Epithelial cell of prostate (primary cell): ENCODE results near the gene RAP1GAP2.

ENCODE experiments used
- DNase-seq: peaks from one replicate; pipeline ENCODE4 v3.0.0-alpha.2; 2011; ENCODE audit warnings: low read depth, low spot score
- H3K27ac ChIP-seq: fragments of 450-650 bp; 2 replicates; pipeline ENCODE4 v1.5.1; 2017; ENCODE audit warnings: mild to moderate bottlenecking

Gene RAP1GAP2

DNA sequence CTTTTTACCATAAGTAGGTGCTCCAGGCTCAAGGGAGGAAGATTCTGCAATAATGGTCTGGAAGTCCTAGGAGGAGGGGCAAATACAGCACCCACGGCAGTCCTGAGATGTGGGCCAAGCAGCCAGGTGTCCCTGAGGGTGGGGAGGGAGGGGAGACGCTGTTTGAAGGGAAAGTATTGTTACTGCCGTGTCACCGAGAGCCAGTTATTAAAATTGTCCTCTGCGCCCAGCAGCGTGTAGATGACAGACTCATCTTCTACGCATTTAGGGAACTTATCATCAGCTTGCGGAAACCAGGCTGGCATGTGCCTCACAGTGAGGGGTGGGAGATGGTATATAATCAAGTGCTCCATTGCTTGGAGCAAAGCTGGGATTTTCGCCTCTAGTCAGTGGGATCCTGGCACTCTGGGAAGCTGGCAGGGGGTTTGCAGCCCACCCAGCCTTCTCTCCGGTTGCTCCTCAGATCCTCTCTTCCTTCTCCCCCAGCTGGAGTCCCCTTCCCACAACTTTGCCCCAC, 162.5 kb downstream of the RAP1GAP2 start:
- DNase-seq = no peak
- H3K27ac ChIP-seq = peak overlapping the region; percentile 91

DNA sequence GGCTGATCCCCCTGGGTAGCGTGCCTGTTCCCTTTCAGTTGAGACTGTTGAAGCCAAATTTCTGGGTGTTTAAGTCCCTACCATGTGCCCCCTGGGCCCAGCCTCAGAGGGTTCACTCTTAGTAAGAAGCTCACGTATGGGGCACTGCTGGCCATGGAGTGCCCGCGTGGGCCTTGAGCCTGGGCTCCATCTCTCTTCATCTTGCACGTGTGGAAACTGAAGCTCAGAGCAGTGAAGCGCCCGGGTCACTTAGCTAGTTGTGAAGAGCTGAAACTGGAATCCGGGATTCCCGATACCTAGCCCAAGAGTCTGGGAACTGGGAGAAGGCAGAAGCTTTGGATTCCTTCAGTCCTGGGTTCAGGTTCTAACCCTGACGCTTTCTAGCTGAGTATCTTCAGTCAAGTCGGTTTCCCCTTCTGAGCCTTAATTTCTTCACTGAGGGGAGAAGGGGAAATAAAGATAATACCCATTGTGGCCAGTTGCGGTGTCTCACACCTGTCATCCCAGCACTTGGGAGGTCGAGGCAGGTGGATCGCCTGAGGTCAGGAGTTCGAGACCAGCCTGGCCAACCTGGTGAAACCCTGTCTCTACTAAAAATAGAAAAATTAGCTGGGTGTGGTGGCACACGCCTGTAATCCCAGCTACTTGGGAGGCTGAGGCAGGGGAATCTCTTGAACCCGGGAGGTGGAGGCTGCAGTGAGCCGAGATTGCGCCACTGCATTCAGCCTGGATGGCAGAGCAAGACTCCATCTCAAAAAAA, 163.3 kb downstream of the RAP1GAP2 start:
- peak overlapping the region; percentile 91 for H3K27ac ChIP-seq
- DNase-seq = no peak

DNA sequence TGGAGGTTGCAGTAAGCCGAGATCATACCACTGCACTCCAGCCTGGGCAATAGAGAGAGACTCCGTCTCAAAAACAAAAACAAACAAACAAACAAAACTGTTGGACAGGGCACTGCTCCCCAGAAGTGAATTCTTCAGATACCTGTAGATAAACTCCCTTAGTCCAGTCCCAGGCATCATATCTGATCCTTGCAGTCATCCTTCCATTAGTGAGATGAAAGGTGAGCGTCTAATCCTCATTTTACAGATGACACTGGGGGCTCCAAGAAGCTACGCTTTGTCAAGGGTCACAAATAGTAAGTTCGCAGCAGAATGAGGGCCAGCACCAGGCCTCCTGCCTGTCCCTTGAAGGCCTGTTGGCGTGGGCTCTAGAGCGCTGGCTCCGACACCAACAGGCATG, 165.2 kb downstream of the RAP1GAP2 start:
- DNase-seq = no peak
- peak overlapping the region; percentile 91 for H3K27ac ChIP-seq

DNA sequence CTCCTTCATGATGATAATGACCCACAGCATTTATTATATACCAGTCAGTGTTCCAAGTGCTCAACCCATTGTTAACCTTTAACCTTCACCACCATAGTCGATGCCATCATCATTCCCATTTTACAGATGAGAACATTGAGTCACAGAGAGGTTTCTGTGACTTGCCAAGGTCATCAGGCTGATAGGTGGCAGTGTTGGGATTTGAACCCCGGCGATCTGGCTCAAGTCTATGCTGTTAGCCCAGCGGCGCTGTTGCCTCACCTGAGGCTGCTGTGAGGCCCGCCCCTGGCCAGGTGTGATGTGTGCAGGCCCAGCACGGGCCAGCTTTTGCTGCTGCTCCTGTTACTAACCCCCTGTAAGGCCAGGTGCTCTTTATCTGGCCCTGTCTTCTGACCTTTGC, 166.0 kb downstream of the RAP1GAP2 start:
- no peak for DNase-seq
- H3K27ac ChIP-seq = no peak overlapping the region

DNA sequence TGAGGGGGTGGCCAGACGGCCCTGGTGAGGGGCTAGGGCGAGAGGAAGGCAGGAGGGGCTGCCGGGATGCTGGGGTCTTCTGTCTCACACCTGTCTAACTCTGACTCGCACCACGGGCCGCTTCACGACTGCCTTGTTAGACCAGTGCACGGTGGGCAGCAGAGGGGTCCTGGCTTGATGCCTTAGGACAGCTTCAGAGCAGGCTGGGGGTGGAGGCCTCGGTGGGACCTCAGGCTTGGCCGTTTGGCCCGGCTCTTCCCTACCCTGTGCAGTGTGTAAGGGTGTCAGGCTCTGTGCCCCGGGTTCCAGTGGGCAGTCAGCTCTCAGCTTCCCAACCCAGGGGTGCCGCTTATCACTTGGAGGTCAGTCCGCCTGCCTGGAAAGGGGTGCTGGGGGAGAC, 166.5 kb downstream of the RAP1GAP2 start:
- H3K27ac ChIP-seq = no peak overlapping the region
- no peak for DNase-seq

DNA sequence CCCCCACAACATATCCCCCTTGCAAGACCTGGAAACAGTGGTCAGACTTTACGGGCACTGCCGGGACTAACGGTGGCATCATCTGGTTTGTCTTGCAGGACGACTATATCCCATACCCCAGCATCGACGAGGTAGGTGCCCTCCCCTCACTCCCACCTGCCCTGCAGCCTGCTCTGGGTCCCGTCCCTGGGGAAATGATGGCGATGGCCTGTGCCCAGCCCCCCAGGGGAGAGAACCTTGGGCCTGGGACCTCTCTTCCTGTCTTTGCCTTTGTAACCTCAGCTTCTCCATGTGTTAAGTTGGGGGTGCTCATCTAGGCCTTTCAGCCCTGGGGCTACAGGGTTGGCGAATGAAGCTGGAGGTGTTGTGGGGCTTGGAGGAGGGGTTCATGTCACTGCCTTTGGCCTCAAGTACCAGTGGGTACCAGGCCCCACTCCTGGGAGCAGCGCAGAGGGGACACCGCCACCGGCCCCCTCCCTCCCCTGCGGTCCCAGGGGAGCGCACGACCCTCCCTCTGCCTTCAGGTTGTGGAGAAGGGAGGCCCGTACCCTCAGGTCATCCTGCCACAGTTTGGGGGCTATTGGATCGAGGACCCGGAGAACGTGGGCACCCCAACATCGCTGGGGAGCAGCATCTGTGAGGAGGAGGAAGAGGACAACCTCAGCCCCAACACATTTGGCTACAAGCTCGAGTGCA, 167.2 kb downstream of the RAP1GAP2 start:
- no peak for DNase-seq
- no peak overlapping the region for H3K27ac ChIP-seq

DNA sequence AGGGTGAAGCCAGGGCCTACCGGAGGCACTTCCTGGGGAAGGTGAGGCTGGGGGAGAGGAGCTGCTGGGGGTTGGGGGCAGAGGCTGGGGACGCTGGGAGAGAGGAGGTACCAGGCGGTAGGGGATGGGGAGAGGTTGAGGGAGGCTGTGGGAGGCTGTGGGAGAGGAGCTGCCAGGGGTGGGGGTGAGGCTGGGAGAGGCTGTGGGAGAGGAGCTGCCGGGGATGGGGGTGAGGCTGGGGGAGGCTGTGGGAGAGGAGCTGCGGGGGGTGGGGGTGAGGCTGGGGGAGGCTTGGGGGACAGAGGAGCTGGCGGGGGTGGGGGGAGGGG, 167.8 kb downstream of the RAP1GAP2 start:
- no peak for DNase-seq
- no peak overlapping the region for H3K27ac ChIP-seq

DNA sequence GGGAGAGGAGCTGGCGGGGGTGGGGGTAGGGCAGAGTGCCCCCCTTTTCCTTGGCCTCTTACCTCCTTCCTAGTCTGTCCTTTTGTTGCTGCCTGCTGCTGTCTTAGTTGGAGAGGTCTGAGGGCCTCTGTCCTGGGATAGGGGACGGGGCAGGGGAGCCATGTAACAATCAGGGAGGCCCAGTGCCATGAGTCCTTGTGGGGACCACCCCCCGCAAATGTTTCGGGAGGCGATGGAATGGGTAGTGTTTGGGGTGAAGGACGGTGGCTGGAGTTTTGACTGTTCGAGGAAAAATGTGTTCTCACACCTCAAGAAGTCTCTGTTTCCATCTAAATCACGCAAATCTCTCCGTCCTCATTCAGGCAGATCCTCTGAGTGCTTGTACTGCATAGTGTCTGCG, 168.1 kb downstream of the RAP1GAP2 start:
- no peak overlapping the region for H3K27ac ChIP-seq
- DNase-seq = no peak

DNA sequence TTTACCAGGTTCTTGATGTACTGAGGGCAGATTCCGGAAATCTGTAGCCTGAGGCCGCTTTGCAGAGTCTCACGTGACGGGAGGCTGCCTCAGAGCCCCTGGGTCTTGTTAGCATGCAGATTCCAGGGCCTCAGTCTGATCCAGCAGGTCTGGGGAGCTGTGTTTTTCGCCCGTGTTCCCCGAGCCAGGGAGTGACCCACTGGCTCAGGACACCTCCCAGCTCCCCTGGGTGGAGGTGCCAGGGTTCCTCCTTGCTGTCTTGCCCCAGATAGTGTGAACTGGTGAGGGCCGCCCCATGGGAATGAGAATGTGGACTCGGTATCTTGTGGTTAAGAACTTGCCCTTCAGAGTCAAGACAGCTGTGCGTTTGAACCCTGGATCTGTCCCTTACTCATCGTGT, 168.6 kb downstream of the RAP1GAP2 start:
- no peak for DNase-seq
- peak overlapping the region; percentile 72 for H3K27ac ChIP-seq

DNA sequence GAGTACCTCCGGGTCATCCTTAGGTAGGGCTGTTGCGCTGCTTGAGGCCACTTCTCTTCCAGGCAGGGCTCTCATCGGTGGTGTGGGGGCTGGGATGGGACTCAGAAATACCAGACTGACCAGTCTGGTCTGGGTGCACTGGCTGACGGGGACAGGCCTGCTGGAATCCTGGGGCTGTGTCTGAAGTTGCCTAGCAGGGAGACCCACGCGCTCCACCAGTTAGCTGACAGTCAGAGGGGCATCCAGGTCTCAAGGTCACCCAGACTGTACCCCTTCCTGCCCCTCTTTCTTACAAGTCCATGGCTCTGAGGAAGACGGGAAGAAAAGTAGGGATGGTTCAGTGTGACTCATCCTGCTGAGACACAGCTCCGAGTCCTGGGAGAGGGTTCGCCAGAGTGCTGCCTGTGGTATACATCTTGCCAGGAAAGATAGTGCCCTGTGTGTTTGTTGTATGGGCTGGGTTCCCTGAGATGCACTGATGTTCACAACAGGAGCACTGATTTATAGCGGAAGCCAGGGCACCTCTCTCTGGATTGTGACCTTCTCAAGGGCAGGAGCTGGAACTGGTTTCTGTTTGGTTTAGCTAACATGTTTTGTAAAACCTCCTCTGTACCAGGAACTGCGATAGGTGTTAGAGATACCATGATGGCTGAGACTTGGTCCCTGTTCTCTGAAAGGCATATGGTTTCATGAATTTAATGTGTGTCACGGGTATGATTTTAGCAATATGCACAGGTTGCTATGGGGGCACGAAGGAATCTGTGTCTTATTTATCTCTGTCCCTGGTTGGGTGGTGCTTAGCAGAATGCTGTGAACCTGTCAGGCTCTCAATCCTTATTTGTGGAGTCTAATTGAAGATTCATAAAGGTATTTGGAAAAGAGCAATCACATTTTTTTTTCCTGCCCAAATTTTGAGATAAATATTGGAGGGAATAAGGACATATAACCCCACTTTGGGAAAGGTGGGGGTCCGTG, 169.7 kb downstream of the RAP1GAP2 start:
- H3K27ac ChIP-seq = peak overlapping the region; percentile 72
- DNase-seq = no peak

DNA sequence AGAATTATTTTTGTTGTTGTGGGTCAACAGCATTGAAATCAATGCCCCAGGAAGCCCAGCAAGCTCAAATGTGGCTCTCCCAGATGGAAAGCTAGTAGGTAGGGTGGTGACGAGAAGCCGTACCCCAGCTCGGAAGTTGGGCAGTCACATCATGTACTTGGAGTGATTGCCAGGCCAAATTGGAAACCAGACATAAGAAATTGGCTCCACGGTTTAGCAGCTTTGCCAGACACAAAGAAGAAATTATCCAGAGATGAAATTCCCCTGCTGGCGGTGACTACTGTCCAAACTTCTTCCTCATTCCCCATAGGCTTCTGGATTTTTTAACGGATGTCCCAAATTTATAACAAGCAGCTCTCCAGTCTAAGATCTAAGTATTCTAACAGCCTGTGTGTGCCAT, 171.3 kb downstream of the RAP1GAP2 start:
- no peak for DNase-seq
- H3K27ac ChIP-seq = no peak overlapping the region

DNA sequence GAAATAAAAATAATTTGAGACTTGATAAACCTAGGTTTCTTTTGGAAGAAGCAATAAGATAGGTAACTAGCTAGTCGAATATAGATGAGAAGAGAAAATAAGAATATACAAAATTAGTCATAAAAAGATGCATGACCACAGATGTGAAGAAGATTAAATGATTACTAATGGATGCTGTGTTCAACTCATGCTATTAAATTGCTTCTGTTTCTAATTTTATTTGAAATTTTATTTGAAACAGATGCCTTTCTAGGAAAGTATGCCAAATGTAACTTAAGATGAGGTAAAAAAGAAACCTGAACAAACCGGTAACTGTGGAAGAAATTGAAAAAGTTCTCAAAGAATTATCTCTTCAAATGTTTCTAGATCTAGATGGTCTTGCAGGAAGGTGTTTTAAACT, 175.6 kb downstream of the RAP1GAP2 start:
- no peak for DNase-seq

DNA sequence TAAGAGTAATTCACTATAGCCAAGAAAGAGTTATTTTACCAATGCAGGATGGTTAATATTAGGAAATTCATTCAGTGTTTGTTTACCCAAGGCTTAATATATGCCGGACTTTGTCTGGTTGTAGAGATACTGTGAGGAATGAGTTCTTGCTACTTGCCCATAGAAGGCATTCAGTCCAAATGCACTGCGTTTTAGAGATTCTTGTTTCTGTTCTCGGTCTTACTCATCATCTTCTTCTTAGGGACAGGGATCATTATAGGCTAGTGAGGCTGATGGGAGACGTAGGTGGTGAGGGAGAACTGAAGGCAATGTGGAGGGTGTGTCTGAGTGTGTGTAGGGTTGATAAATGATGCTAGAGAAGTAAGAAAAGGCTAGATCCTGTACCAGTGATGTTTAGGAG, 176.5 kb downstream of the RAP1GAP2 start:
- no peak for DNase-seq
- H3K27ac ChIP-seq = no peak overlapping the region

More for the DNA sequence above, 175.6 kb downstream of the RAP1GAP2 start:
- no peak overlapping the region for H3K27ac ChIP-seq

DNA sequence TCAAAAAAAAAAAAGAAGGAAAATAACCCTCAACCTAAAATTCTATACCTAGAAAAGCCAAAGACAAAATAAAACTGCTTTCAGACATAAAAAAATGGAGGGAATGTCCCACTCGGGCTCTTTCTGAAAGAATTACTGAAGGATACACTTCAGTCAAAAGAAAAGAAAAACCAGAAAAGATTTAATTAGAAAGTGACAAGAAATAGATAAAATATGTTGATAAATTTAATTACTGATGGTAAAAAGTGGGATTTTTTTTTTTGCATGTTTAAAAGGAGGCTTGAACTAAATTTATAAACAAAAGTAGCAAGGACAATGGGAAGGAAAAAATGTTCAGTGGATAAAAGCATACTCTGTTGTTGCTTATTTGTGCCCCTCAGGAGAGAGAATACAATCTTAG, 178.1 kb downstream of the RAP1GAP2 start:
- H3K27ac ChIP-seq = no peak overlapping the region
- no peak for DNase-seq

DNA sequence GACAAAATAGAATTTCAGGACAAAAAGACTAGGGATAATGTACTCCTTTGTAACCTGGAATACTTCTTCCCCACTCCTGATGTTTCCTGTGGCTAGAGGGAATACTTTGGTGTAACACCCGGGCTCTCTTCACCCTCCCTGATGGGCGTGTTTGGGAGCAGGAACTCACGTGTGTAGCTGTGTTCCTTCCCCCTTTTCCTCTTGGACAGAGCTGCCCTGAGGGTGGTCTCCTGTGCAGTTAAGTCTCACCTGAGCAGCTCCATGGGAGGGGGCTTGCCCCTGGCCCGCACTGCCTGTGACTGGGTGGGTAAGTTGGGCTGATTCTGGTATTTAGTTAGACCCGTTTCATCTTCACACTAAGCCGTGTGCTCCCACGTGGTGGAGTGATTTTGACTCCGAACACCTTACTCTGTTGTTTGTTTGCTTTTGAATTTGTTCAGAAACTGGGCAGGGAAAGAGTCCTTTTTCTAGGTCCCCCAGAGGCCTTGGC, 179.3 kb downstream of the RAP1GAP2 start:
- DNase-seq = no peak
- peak overlapping the region; percentile 12 for H3K27ac ChIP-seq

DNA sequence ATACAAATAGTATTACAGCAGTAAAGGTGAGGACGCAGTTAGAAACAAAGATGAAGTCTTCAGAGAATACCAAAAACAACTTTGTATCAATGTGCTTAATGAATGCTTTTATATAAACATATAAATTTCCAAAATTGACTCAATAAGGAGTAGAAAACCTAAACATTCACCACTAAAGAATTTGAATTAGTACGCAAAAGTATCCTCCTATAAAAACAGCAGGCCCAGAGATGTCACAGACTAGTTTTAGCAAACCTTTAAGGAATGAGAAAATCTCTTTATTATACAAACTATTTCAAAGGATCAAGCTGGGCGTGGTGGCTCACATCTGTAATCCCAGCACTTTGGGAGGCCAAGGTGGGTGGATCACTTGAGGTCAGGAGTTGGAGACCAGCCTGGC, 180.9 kb downstream of the RAP1GAP2 start:
- no peak for DNase-seq
- H3K27ac ChIP-seq = no peak overlapping the region

DNA sequence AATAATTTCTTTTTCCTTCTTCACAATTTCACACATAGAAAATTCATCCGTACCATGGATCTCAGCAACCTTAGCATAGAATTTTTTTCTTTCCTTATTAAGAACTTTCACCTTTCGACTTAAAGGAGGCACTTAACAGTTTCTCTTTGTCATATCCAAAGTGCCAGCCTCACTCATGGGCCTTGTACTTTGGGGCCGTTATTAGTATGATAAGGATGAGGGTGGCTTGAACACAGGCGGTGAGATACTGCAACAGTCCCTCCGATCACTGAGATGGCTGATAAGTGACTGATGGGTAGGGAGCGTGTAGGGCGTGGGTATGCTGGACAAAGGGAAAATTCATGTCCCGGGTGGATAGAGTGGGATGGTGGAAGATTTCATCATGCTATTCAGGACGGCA, 181.9 kb downstream of the RAP1GAP2 start:
- no peak overlapping the region for H3K27ac ChIP-seq
- DNase-seq = no peak

DNA sequence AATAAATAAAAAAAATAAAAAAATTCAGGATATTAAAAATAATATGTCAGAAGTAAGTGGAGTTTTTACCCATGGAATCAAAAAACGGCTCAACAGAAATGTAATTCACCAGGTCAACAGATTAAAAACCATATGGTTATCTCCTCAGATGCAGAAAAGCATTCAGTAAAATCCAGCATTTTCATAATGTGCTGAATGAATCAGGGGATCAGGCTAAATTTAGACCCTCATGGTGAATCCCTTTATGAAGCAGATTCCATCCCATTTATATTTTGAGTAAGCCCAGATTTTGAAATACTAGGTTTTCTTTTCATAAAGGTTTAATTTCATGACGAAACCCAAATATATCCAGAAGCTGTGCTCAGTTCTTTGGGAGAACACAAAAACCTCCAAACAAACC, 182.8 kb downstream of the RAP1GAP2 start:
- no peak overlapping the region for H3K27ac ChIP-seq
- DNase-seq = no peak

DNA sequence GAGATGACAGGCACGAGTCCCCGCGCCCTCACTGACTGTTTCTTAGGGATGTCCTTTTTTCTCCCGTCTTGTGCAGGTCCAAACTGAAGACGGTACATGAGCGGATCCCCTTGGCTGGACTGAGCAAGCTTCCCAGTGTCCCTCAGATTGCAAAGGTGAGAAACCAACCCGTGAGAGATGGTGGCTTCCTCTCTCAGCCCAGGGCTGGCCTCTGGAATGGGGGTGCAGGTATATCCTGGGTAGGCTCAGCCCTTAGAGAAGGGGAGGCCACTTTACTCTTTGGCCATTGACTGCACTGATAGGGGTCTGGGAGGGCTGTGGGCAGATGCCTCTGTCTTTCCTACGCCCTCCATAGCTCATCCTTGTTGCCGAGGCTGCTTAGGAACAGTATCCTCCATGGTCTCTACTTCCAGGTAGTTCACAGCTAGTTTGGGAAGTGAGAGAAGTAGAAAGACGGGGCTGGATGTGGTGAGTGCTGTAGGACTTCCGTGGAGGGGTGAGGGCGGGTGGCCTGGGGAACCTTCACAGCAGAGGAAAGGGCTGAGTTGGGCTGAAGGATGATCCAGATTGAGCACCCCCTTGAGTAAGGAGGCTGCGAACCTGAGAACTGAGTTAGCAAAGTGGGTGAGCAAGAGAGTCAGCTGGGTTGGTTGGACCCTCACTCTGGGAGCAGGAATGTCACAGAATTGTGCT, 184.1 kb downstream of the RAP1GAP2 start:
- no peak for DNase-seq
- H3K27ac ChIP-seq = no peak overlapping the region

DNA sequence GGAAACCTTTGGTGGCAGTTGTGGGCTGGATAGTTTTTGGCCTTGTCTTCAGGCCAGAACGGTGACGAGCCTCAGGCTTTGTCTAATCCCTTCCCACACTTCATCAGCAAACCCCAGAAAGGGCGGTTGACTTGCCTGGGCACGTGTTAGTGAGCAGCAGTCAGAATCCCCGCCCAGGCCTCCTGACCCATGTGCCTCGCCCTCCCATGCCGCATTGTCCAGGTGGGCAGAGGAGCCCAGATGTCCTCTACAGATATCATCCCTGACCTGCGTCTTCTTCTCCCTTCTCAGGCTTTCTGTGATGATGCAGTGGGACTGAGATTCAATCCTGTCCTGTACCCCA, 184.6 kb downstream of the RAP1GAP2 start:
- H3K27ac ChIP-seq = no peak overlapping the region

More for the DNA sequence above, 184.6 kb downstream of the RAP1GAP2 start:
- no peak for DNase-seq
